Measurements from ENCODE around the gene SORCS2.

SORCS2 gene

GRCh38 chr4:7338059-7338452, 145.7 kb downstream of the SORCS2 start:
- DNase-seq (ENCODE audit: low read depth in 2 of 2): no peak

GRCh38 chr4:7338876-7339623, 146.7 kb downstream of the SORCS2 start:
- DNase-seq (ENCODE audit: low read depth in 2 of 2): no peak

GRCh38 chr4:7339751-7340552, 147.6 kb downstream of the SORCS2 start:
- DNase-seq (ENCODE audit: low read depth in 2 of 2): no peak

GRCh38 chr4:7340553-7341433, 148.5 kb downstream of the SORCS2 start:
- no peak for DNase-seq (ENCODE audit: low read depth in 2 of 2)

GRCh38 chr4:7341491-7342222, 149.3 kb downstream of the SORCS2 start:
- no peak for DNase-seq (ENCODE audit: low read depth in 2 of 2)

GRCh38 chr4:7342223-7343080, 150.1 kb downstream of the SORCS2 start:
- DNase-seq (ENCODE audit: low read depth in 2 of 2): no peak

GRCh38 chr4:7343081-7343655, 150.8 kb downstream of the SORCS2 start:
- DNase-seq (ENCODE audit: low read depth in 2 of 2): no peak

GRCh38 chr4:7343950-7344349, 151.6 kb downstream of the SORCS2 start:
- no peak for DNase-seq (ENCODE audit: low read depth in 2 of 2)

- no peak for DNase-seq (ENCODE audit: low read depth in 2 of 2)
These were observed 152.4 kb downstream of the SORCS2 start for GRCh38 chr4:7344636-7345155.

GRCh38 chr4:7347981-7348380, 155.6 kb downstream of the SORCS2 start:
- no peak for DNase-seq (ENCODE audit: low read depth in 2 of 2)

- no peak for DNase-seq (ENCODE audit: low read depth in 2 of 2)
These were observed 156.9 kb downstream of the SORCS2 start for GRCh38 chr4:7348946-7349900.

- no peak for DNase-seq (ENCODE audit: low read depth in 2 of 2)
These were observed 158.1 kb downstream of the SORCS2 start for GRCh38 chr4:7350396-7350795.

- no peak for DNase-seq (ENCODE audit: low read depth in 2 of 2)
These were observed 158.7 kb downstream of the SORCS2 start for GRCh38 chr4:7351014-7351413.

GRCh38 chr4:7352486-7352885, 160.1 kb downstream of the SORCS2 start:
- DNase-seq (ENCODE audit: low read depth in 2 of 2): no peak

- no peak for DNase-seq (ENCODE audit: low read depth in 2 of 2)
These were observed 160.9 kb downstream of the SORCS2 start for GRCh38 chr4:7353046-7353790.

GRCh38 chr4:7353846-7354610, 161.7 kb downstream of the SORCS2 start:
- no peak for DNase-seq (ENCODE audit: low read depth in 2 of 2)

- no peak for DNase-seq (ENCODE audit: low read depth in 2 of 2)
These were observed 162.6 kb downstream of the SORCS2 start for GRCh38 chr4:7354927-7355326.

All from stimulated activated CD8-positive, alpha-beta memory T cell treated with anti-CD3 and anti-CD28 coated beads, Interleukin-2, amount 100 ng/mL, for 48 hours (primary cell).